H1 (cell line): ENCODE results near the gene CNST. TPM values are rescaled to one million over a fixed set of nuclear protein-coding genes. Genes with fewer than 3 reads are reported as not detected.

ENCODE experiments used
- CTCF ChIA-PET: fragments of 300-600 bp; sonication (Branson Sonifier 250); formaldehyde crosslinking; loops from one replicate; lab custom pipeline; 2021; ENCODE audit not compliant: partially characterized antibody; lab: Charles Lee
- POLR2A ChIA-PET: fragments of 300-600 bp; sonication (Branson Sonifier 250); formaldehyde crosslinking; loops from one replicate; lab custom pipeline; 2021; ENCODE audit warnings: inconsistent platforms; ENCODE audit not compliant: partially characterized antibody; lab: Charles Lee
- DNase-seq, 2 experiments: peaks; one replicate each; pipeline versions ENCODE4 v3.0.0 to v3.0.0-alpha.2; 2010 to 2022; ENCODE audit warnings: low spot score in 2 of 2, low read depth in 1 of 2, mixed read lengths in 1 of 2
- FAIRE-seq: peaks from 2 replicates; lab custom pipeline; 2011; peaks lifted over from hg19 to GRCh38; lab: Jason Lieb, UNC
- H2AFZ ChIP-seq: 2 replicates; pipeline ENCODE4 v1.8.1; 2012; ENCODE audit warnings: low read length, inconsistent platforms
- H2AK5ac ChIP-seq: 2 replicates; pipeline ENCODE4 v1.6.1; 2013; ENCODE audit warnings: low read depth, low read length
- H2BK120ac ChIP-seq: replicated peaks from 2 replicates; pipeline ENCODE3; 2013; ENCODE audit warnings: low read depth, low read length, inconsistent platforms
- H2BK12ac ChIP-seq: 2 replicates; pipeline ENCODE4 v1.6.1; 2013; ENCODE audit warnings: low read depth, low read length
- H2BK15ac ChIP-seq: 2 replicates; pipeline ENCODE4 v1.6.1; 2013; ENCODE audit warnings: low read length
- H2BK20ac ChIP-seq: 2 replicates; pipeline ENCODE4 v1.6.1; 2013; ENCODE audit warnings: low read length
- H2BK5ac ChIP-seq: 2 replicates; pipeline ENCODE4 v1.6.1; 2013; ENCODE audit warnings: low read depth, low read length
- H3K14ac ChIP-seq: 2 replicates; pipeline ENCODE4 v1.6.1; 2013; ENCODE audit warnings: inconsistent platforms; ENCODE audit not compliant: insufficient read length
- H3K18ac ChIP-seq: 2 replicates; pipeline ENCODE4 v1.6.1; 2013; ENCODE audit warnings: low read length; ENCODE audit errors: extremely low read depth
- H3K23ac ChIP-seq: 2 replicates; pipeline ENCODE4 v1.6.1; 2013; ENCODE audit warnings: inconsistent platforms; ENCODE audit not compliant: insufficient read length
- H3K23me2 ChIP-seq: 2 replicates; pipeline ENCODE4 v1.6.1; 2013; ENCODE audit warnings: low read depth, low read length
- H3K27ac ChIP-seq: 2 replicates; pipeline ENCODE4 v1.6.1; 2011; ENCODE audit warnings: low read depth, low read length, inconsistent platforms
- H3K27me3 ChIP-seq, 4 experiments: replicated peaks in 1 of 4; 1 replicate in 1 of 4; 2 replicates in 3 of 4; pipeline versions ENCODE4 v1.6.1 to v1.8.1; 2011 to 2013; ENCODE audit warnings: low read length in 3 of 4, mild to moderate bottlenecking in 3 of 4, inconsistent platforms in 2 of 4, mixed read lengths in 2 of 4, moderate library complexity in 1 of 4; ENCODE audit not compliant: control insufficient read depth in 3 of 4, insufficient read depth in 3 of 4; ENCODE audit errors: extremely low read depth in 1 of 4
- H3K36me3 ChIP-seq, 4 experiments: 2 replicates each; pipeline versions ENCODE4 v1.6.1 to v1.8.1; 2011 to 2013; ENCODE audit warnings: mild to moderate bottlenecking in 4 of 4, low read length in 3 of 4, moderate library complexity in 2 of 4, control low read depth in 1 of 4, inconsistent platforms in 1 of 4; ENCODE audit not compliant: insufficient read depth in 4 of 4, control insufficient read depth in 2 of 4
- H3K4ac ChIP-seq: replicated peaks from 2 replicates; pipeline ENCODE3; 2013; ENCODE audit warnings: low read length, low read depth, mixed read lengths, inconsistent platforms; ENCODE audit not compliant: insufficient read length
- H3K4me1 ChIP-seq, 4 experiments: replicated peaks in 1 of 4; 1 replicate in 1 of 4; 2 replicates in 3 of 4; pipeline versions ENCODE4 v1.6.1 to v1.8.1; 2011 to 2013; ENCODE audit warnings: low read length in 3 of 4, inconsistent platforms in 2 of 4, mixed read lengths in 1 of 4; ENCODE audit not compliant: insufficient read depth in 4 of 4, control insufficient read depth in 3 of 4
- H3K4me2 ChIP-seq, 2 experiments: 2 replicates each; pipeline versions ENCODE4 v1.6.1 to v1.8.1; 2011 to 2013; ENCODE audit warnings: low read depth in 2 of 2, low read length in 2 of 2, control low read depth in 1 of 2, inconsistent platforms in 1 of 2, mild to moderate bottlenecking in 1 of 2; ENCODE audit not compliant: insufficient read depth in 1 of 2
- H3K4me3 ChIP-seq, 4 experiments: fragments of 200-600, 300-600 bp in 1 of 4; sonication (generic), shearing (Covaris generic), sonication (Bioruptor Twin) in 1 of 4; 2 replicates each; pipeline versions ENCODE4 v1.5.1 to v1.8.1; 2011 to 2016; ENCODE audit warnings: low read length in 4 of 4, low read depth in 3 of 4, control low read depth in 2 of 4, inconsistent platforms in 2 of 4, mild to moderate bottlenecking in 2 of 4, mixed read lengths in 1 of 4, moderate library complexity in 1 of 4; ENCODE audit not compliant: insufficient read depth in 2 of 4; ENCODE audit errors: extremely low read depth in 1 of 4
- H3K56ac ChIP-seq: replicated peaks from 2 replicates; pipeline ENCODE3; 2013; ENCODE audit warnings: low read depth, mild to moderate bottlenecking, mixed read lengths, low read length, inconsistent platforms; ENCODE audit not compliant: insufficient read length
- H3K79me1 ChIP-seq: 2 replicates; pipeline ENCODE4 v1.6.1; 2013; ENCODE audit warnings: low read depth, low read length, control low read depth
- H3K79me2 ChIP-seq, 2 experiments: 2 replicates each; pipeline versions ENCODE4 v1.6.1 to v1.8.1; 2012 to 2013; ENCODE audit warnings: low read length in 2 of 2, mild to moderate bottlenecking in 2 of 2, inconsistent platforms in 1 of 2; ENCODE audit not compliant: insufficient read depth in 2 of 2, control insufficient read depth in 1 of 2
- H3K9ac ChIP-seq, 4 experiments: replicated peaks in 1 of 4; 1 replicate in 1 of 4; 2 replicates in 3 of 4; pipeline versions ENCODE4 v1.6.1 to v1.8.1; 2011 to 2013; ENCODE audit warnings: low read depth in 3 of 4, low read length in 3 of 4, control low read depth in 2 of 4, mild to moderate bottlenecking in 2 of 4, moderate library complexity in 2 of 4, inconsistent platforms in 1 of 4; ENCODE audit errors: extremely low read depth in 1 of 4
- H3K9me3 ChIP-seq, 2 experiments: 2 replicates each; pipeline versions ENCODE4 v1.6.1 to v1.8.1; 2012 to 2013; ENCODE audit warnings: mild to moderate bottlenecking in 2 of 2, moderate library complexity in 2 of 2, control low read depth in 1 of 2, inconsistent platforms in 1 of 2, low read depth in 1 of 2, low read length in 1 of 2, mixed read lengths in 1 of 2; ENCODE audit not compliant: insufficient read depth in 2 of 2
- H4K20me1 ChIP-seq, 2 experiments: replicated peaks in 1 of 2; 2 replicates each; pipeline versions ENCODE3 to v1.8.1; 2011 to 2013; ENCODE audit warnings: inconsistent platforms in 2 of 2, low read length in 2 of 2, mild to moderate bottlenecking in 1 of 2; ENCODE audit not compliant: insufficient read depth in 2 of 2, control insufficient read depth in 1 of 2
- H4K5ac ChIP-seq: 2 replicates; pipeline ENCODE4 v1.6.1; 2013; ENCODE audit warnings: low read length, low read depth, mixed read lengths, inconsistent platforms; ENCODE audit not compliant: insufficient read length
- H4K8ac ChIP-seq: 2 replicates; pipeline ENCODE4 v1.8.0; 2013; ENCODE audit warnings: mild to moderate bottlenecking, moderate library complexity, low read length, inconsistent platforms; ENCODE audit not compliant: insufficient read depth; ENCODE audit errors: extremely low read depth
- H4K91ac ChIP-seq: replicated peaks from 2 replicates; pipeline ENCODE3; 2013; ENCODE audit warnings: low read length, mixed read lengths, inconsistent platforms; ENCODE audit not compliant: insufficient read length
- ATF3 ChIP-seq: IDR thresholded peaks from 2 replicates; pipeline ENCODE4 v1.6.1; 2011; ENCODE audit warnings: low read depth, mild to moderate bottlenecking, low read length; ENCODE audit not compliant: insufficient read depth
- BCL11A ChIP-seq, 2 experiments: IDR thresholded peaks; one replicate each; pipeline ENCODE4 v1.6.1; 2011; ENCODE audit warnings: low read depth in 2 of 2, low read length in 2 of 2, mild to moderate bottlenecking in 2 of 2
- CHD1 ChIP-seq: IDR thresholded peaks from 2 replicates; pipeline ENCODE4 v1.6.1; 2012; ENCODE audit warnings: low read depth, low read length, improper control_type of control experiment
- EP300 ChIP-seq, 2 experiments: IDR thresholded peaks; 1 replicate in 1 of 2; 2 replicates in 1 of 2; pipeline ENCODE4 v1.6.1; 2011 to 2012; ENCODE audit warnings: low read depth in 2 of 2, low read length in 2 of 2, mild to moderate bottlenecking in 2 of 2, borderline replicate concordance in 1 of 2, inconsistent platforms in 1 of 2, moderate library complexity in 1 of 2
- JUND ChIP-seq: IDR thresholded peaks from 2 replicates; pipeline ENCODE4 v1.6.1; 2011; ENCODE audit warnings: mild to moderate bottlenecking, improper control_type of control experiment, low read length
- MAX ChIP-seq: IDR thresholded peaks from 2 replicates; pipeline ENCODE4 v1.6.1; 2012; ENCODE audit warnings: inconsistent platforms
- RBBP5 ChIP-seq: IDR thresholded peaks from 2 replicates; pipeline ENCODE4 v1.7.1; 2012; ENCODE audit warnings: low read depth, mild to moderate bottlenecking, inconsistent platforms, low read length, moderate library complexity, borderline replicate concordance
- SAP30 ChIP-seq: fragments of 300-600 bp; sonication (generic); IDR thresholded peaks from 2 replicates; pipeline ENCODE4 v1.7.1; 2012; ENCODE audit warnings: low read length, moderate library complexity, mild to moderate bottlenecking, inconsistent platforms; ENCODE audit not compliant: insufficient read depth, insufficient replicate concordance
- TAF1 ChIP-seq: IDR thresholded peaks from 2 replicates; pipeline ENCODE4 v1.6.1; 2011; ENCODE audit warnings: mild to moderate bottlenecking, low read depth, low read length
- ZNF274 ChIP-seq: IDR thresholded peaks from 2 replicates; pipeline ENCODE4 v1.7.0; 2012; ENCODE audit warnings: low read length, borderline replicate concordance; ENCODE audit errors: extremely low read depth
- WGBS, 2 experiments: shearing (Covaris generic) in 1 of 2; methylation state at CpG; one replicate each; pipeline versions ENCODE4 v1.1.6 to v1.1.7; 2013 to 2015; ENCODE audit warnings: low lambda C conversion rate in 2 of 2, mixed read lengths in 2 of 2, inconsistent platforms in 1 of 2, low coverage in 1 of 2, missing lambda C conversion rate in 1 of 2; ENCODE audit not compliant: insufficient replicate concordance in 2 of 2, insufficient coverage in 1 of 2, insufficient read length in 1 of 2; ENCODE audit errors: extremely low coverage in 1 of 2, missing lambda C conversion rate in 1 of 2; 5-methylcytosine and 5-hydroxymethylcytosine counted together
- polyA plus RNA-seq, 7 experiments: library from polyadenylated mRNA; depleted of rRNA in 3 of 7; stranded (reverse) in 5 of 7; unstranded in 2 of 7; fragments of >200 nt in 5 of 7; fragments of 200-250 nt in 2 of 7; gene quantifications; 1 replicate in 5 of 7; 2 replicates in 1 of 7; 4 replicates in 1 of 7; pipeline versions ENCODE4 v1.2.1 to v1.2.3, GENCODE V29; 2011 to 2013; ENCODE audit warnings: missing spikeins in 2 of 7, mixed read lengths in 2 of 7
- total RNA-seq: library from RNA; stranded (reverse); fragmentation: NEBNext Ultra II Directional; extraction: Animal tissue kit (Norgen Biotek cat#: 25700); gene quantifications from 2 replicates; pipeline ENCODE4 v1.2.1, GENCODE V29; 2021

CNST gene
- total and polyA plus RNA-seq, 2 of the 8 experiments (the other 6 are each of a cell fraction or from before 2014, with no cell fraction given), result 5.3 to 21.3 TPM

- H2BK12ac ChIP-seq, result no peak overlapping the region
- ChIA-PET POLR2A (interaction anchor here (1.1 to 1.4 kb wide), 2 partner anchors 8 to 11 kb away, joined by 3 read pairs; no protein-coding TSS in a partner anchor), CTCF (interaction anchor here (0.7 to 11.0 kb wide), 27 partner anchors 7 to 231 kb away, joined by 3 to 91 read pairs (median 4); partner anchors contain the start of gene SMYD3)
- H3K18ac ChIP-seq, result no peak overlapping the region
- H4K91ac ChIP-seq, result no peak overlapping the region
- no peaks in the 10 kb centered on the region for H4K20me1 ChIP-seq
- no peak overlapping the region for H2AFZ ChIP-seq
- H3K23me2 ChIP-seq, result no peaks in the 10 kb centered on the region
- H3K4me2 ChIP-seq, result peak overlapping the region in 1 of 2 experiments; percentile 39; a peak in 1 of 4 replicates
- H3K4ac ChIP-seq, result no peak overlapping the region
- H2BK15ac ChIP-seq, result no peak overlapping the region
- H3K9me3 ChIP-seq, result no peaks in the 10 kb centered on the region
- H3K36me3 ChIP-seq, result no peaks in the 10 kb centered on the region
- H2AK5ac ChIP-seq, result no peak overlapping the region
- no peak overlapping the region for H2BK5ac ChIP-seq
- no peak overlapping the region for H3K27ac ChIP-seq
- H2BK120ac ChIP-seq, result no peak overlapping the region
- FAIRE-seq (no peak), DNase-seq (peak; percentile 25 to 74)
- no peak overlapping the region for H3K4me3 ChIP-seq
- H3K4me1 ChIP-seq, result no peaks in the 10 kb centered on the region
- H3K14ac ChIP-seq, result no peak overlapping the region
- H3K23ac ChIP-seq, result no peak overlapping the region
- no peaks in the 10 kb centered on the region for H3K27me3 ChIP-seq
- H3K79me2 ChIP-seq, result no peaks in the 10 kb centered on the region
- no peak overlapping the region for H3K56ac ChIP-seq
- no peak overlapping the region for H2BK20ac ChIP-seq
- H3K79me1 ChIP-seq, result no peaks in the 10 kb centered on the region
- H3K9ac ChIP-seq, result no peak overlapping the region
- 36% methylated on average over 16 of the region's 16 CpGs; no CpG with 5 or more reads in 1 of the 2 experiments for WGBS, 2 experiments
- no peak overlapping the region for H4K5ac ChIP-seq
- peak overlapping the region; percentile 68; the same call in 1 of the 2 replicates for H4K8ac ChIP-seq
- no peak for TF ChIP-seq ATF3
- 0 out of 2 replicates have a peak, but pooled peaks have one; percentile 20 for TF ChIP-seq TAF1
- no peak for TF ChIP-seq BCL11A (IDR thresholded peaks at IDR 0.05; ENCODE audit: low read depth in 2 of 2, low read length in 2 of 2)
- TF ChIP-seq ZNF274, result no peak
- TF ChIP-seq CHD1, result no peak
- TF ChIP-seq MAX, result no peak
- TF ChIP-seq RBBP5, result no peak
- no peak for TF ChIP-seq SAP30
- no peak for TF ChIP-seq JUND
- TF ChIP-seq EP300 (IDR thresholded peaks at IDR 0.05; ENCODE audit: borderline replicate concordance in 1 of 2, low read depth in 2 of 2, low read length in 2 of 2), result no peak
These were observed 123.3 kb downstream of the CNST start for GRCh38 chr1:246689409-246690008.
